GM12878 (cell line): ENCODE measurements around the gene LRCH4.
"Not testable (repeated sequence)": the region's sequence is repeated elsewhere in the genome, so short reads cannot be mapped to it uniquely, and the experiment has no call there.

Experiments used
- FOXM1 ChIP-seq: IDR thresholded peaks from 2 replicates; pipeline ENCODE4 v1.6.1; 2012; ENCODE audit warnings: low read depth, mild to moderate bottlenecking, inconsistent platforms, low read length, moderate library complexity
- HDAC2 ChIP-seq: fragments of 200-600 bp; sonication (generic); IDR thresholded peaks from 2 replicates; pipeline ENCODE4 v1.6.1; 2017

- not testable (repeated sequence) for TF ChIP-seq HDAC2, FOXM1
Measured at GRCh38 chr7:100564405-100564804, 21.5 kb downstream of the LRCH4 start.
